DND-41 (cell line): Measurements from ENCODE around the gene SLCO4A1.

Source experiments
- ATAC-seq: fragments of 200-7000 bp; cut with Tn5 transposase; 3 replicates; pipeline ENCODE4 v1.9.1; 2021; ENCODE audit warnings: low read depth; ENCODE audit not compliant: insufficient read depth
- DNase-seq: peaks from one replicate; pipeline ENCODE4 v3.0.0-alpha.2; 2020
- H2AFZ ChIP-seq: 2 replicates; pipeline ENCODE4 v1.6.0; 2012; ENCODE audit warnings: low read depth, low read length
- H3K27ac ChIP-seq: 2 replicates; pipeline ENCODE4 v1.5.1; 2012; ENCODE audit warnings: low read length, inconsistent platforms
- H3K27me3 ChIP-seq: fragments of 200-600 bp; sonication (generic); 2 replicates; pipeline ENCODE4 v1.6.0; 2012; ENCODE audit warnings: low read length, mild to moderate bottlenecking, inconsistent platforms; ENCODE audit not compliant: insufficient read depth, poor library complexity
- H3K36me3 ChIP-seq: 2 replicates; pipeline ENCODE4 v1.5.1; 2012; ENCODE audit warnings: low read length, inconsistent platforms; ENCODE audit not compliant: insufficient read depth
- H3K4me1 ChIP-seq: 2 replicates; pipeline ENCODE4 v1.5.1; 2012; ENCODE audit warnings: mild to moderate bottlenecking, low read length; ENCODE audit not compliant: insufficient read depth
- H3K4me2 ChIP-seq: 2 replicates; pipeline ENCODE4 v1.6.0; 2012; ENCODE audit warnings: mild to moderate bottlenecking, moderate library complexity, low read length, inconsistent platforms; ENCODE audit not compliant: insufficient read depth
- H3K4me3 ChIP-seq, 2 experiments: fragments of 200-600 bp in 1 of 2; shearing (Covaris generic) in 1 of 2; 2 replicates each; pipeline ENCODE4 v1.5.1; 2012 to 2016; ENCODE audit warnings: inconsistent platforms in 2 of 2, low read length in 2 of 2, mild to moderate bottlenecking in 2 of 2, low read depth in 1 of 2, moderate library complexity in 1 of 2
- H3K79me2 ChIP-seq: 2 replicates; pipeline ENCODE4 v1.6.0; 2012; ENCODE audit warnings: low read length, inconsistent platforms; ENCODE audit not compliant: insufficient read depth
- H3K9ac ChIP-seq: 2 replicates; pipeline ENCODE4 v1.6.0; 2012; ENCODE audit warnings: low read depth, mild to moderate bottlenecking, inconsistent platforms, low read length, moderate library complexity
- H3K9me3 ChIP-seq: 2 replicates; pipeline ENCODE4 v1.5.1; 2012; ENCODE audit warnings: low read length, moderate library complexity, mild to moderate bottlenecking, inconsistent platforms; ENCODE audit not compliant: insufficient read depth, severe bottlenecking
- H4K20me1 ChIP-seq: 2 replicates; pipeline ENCODE4 v1.6.0; 2012; ENCODE audit warnings: low read length; ENCODE audit not compliant: insufficient read depth
- CTCF ChIP-seq: IDR thresholded peaks from 2 replicates; pipeline ENCODE4 v1.5.1; 2012; ENCODE audit warnings: borderline replicate concordance, low read length, moderate library complexity, mild to moderate bottlenecking; ENCODE audit not compliant: poor library complexity, severe bottlenecking; ENCODE audit errors: extremely low read depth
- EZH2 ChIP-seq: IDR thresholded peaks from 3 replicates; pipeline ENCODE4 v1.6.1; 2012; ENCODE audit warnings: borderline replicate concordance, low read depth, mild to moderate bottlenecking, moderate library complexity, low read length, inconsistent platforms; ENCODE audit not compliant: severe bottlenecking

SLCO4A1 gene

GRCh38 chr20:62697468-62697912 is 55.2 kb downstream of the SLCO4A1 start:
- H3K9ac ChIP-seq: no peak overlapping the region
- no peak overlapping the region for H3K27ac ChIP-seq
- no peaks in the 10 kb centered on the region for H3K79me2 ChIP-seq
- no peak overlapping the region for H2AFZ ChIP-seq
- peaks cover 15% of the 10 kb centered on the region; the same call in 1 of the 2 replicates for H4K20me1 ChIP-seq
- H3K4me1 ChIP-seq: no peaks in the 10 kb centered on the region
- H3K36me3 ChIP-seq: no peaks in the 10 kb centered on the region
- H3K4me2 ChIP-seq: no peak overlapping the region
- no peak for ATAC-seq
- H3K27me3 ChIP-seq: peaks cover 6% of the 10 kb centered on the region
- TF ChIP-seq EZH2 (no peak), CTCF (no peak)
- DNase-seq: no peak
- H3K4me3 ChIP-seq: no peak overlapping the region
- no peaks in the 10 kb centered on the region for H3K9me3 ChIP-seq

GRCh38 chr20:62698231-62698630 is 55.9 kb downstream of the SLCO4A1 start:
- Histone ChIP-seq H3K27ac (no peak overlapping the region), H4K20me1 (peaks cover 18% of the 10 kb centered on the region; the same call in 1 of the 2 replicates), H3K9me3 (no peaks in the 10 kb centered on the region), H3K9ac (no peak overlapping the region), H3K36me3 (no peaks in the 10 kb centered on the region), H3K79me2 (no peaks in the 10 kb centered on the region), H3K4me2 (no peak overlapping the region), H3K4me3 (no peak overlapping the region), H3K4me1 (no peaks in the 10 kb centered on the region), H2AFZ (no peak overlapping the region), H3K27me3 (peaks cover 9% of the 10 kb centered on the region)
- DNase-seq (no peak), ATAC-seq (no peak)
- TF ChIP-seq CTCF (no peak), EZH2 (no peak)

GRCh38 chr20:62699296-62699695 is 57.0 kb downstream of the SLCO4A1 start:
- H3K9ac ChIP-seq: no peak overlapping the region
- H3K79me2 ChIP-seq: no peaks in the 10 kb centered on the region
- DNase-seq: no peak
- H4K20me1 ChIP-seq: peaks cover 17% of the 10 kb centered on the region; the same call in 1 of the 2 replicates
- H3K4me1 ChIP-seq: no peaks in the 10 kb centered on the region
- no peak overlapping the region for H3K4me3 ChIP-seq
- no peak for TF ChIP-seq CTCF
- no peak overlapping the region for H3K27ac ChIP-seq
- H3K4me2 ChIP-seq: no peak overlapping the region
- H3K9me3 ChIP-seq: no peaks in the 10 kb centered on the region
- H3K36me3 ChIP-seq: no peaks in the 10 kb centered on the region
- no peak overlapping the region for H2AFZ ChIP-seq
- no peak for ATAC-seq
- H3K27me3 ChIP-seq: peaks cover 9% of the 10 kb centered on the region

- Histone ChIP-seq H3K4me3 (no peak overlapping the region), H3K27me3 (peaks cover 9% of the 10 kb centered on the region), H3K9me3 (no peaks in the 10 kb centered on the region), H4K20me1 (peaks cover 21% of the 10 kb centered on the region; the same call in 1 of the 2 replicates), H3K4me1 (no peaks in the 10 kb centered on the region), H3K27ac (no peak overlapping the region), H3K79me2 (no peaks in the 10 kb centered on the region), H3K4me2 (no peak overlapping the region), H2AFZ (no peak overlapping the region), H3K9ac (no peak overlapping the region), H3K36me3 (no peaks in the 10 kb centered on the region)
- no peak for DNase-seq
- TF ChIP-seq CTCF: no peak
- TF ChIP-seq EZH2: no peak
- no peak for ATAC-seq
These were observed 57.4 kb downstream of the SLCO4A1 start for GRCh38 chr20:62699741-62700140.
